Adrenal gland (tissue), 12 donors: Measurements from ENCODE around the gene SMAD4. TPM values are rescaled to one million over a fixed set of nuclear protein-coding genes. Genes with fewer than 3 reads are reported as not detected.

Source experiments
- DNase-seq, 7 donors: peaks; one replicate each; pipeline ENCODE4 v3.0.0-alpha.2; 2019 to 2020
- H3K27ac ChIP-seq, 5 donors: fragments of 200-600 bp; sonication (generic) in 4 of 5; 1 replicate in 3 of 5; 2 replicates in 2 of 5; pipeline versions ENCODE4 v1.5.1 to v1.8.0; 2016 to 2020; ENCODE audit warnings: mild to moderate bottlenecking in 1 of 5
- H3K27me3 ChIP-seq: fragments of 200-600 bp; 2 replicates; pipeline ENCODE4 v1.8.0; 2021
- H3K36me3 ChIP-seq, 2 donors: fragments of 200-600 bp; replicated peaks in 1 of 2; 1 replicate in 1 of 2; 2 replicates in 1 of 2; pipeline versions ENCODE4 v1.5.1 to v1.8.0; 2018 to 2022
- H3K4me1 ChIP-seq, 2 donors: fragments of 200-600 bp; replicated peaks in 1 of 2; 1 replicate in 1 of 2; 2 replicates in 1 of 2; pipeline versions ENCODE4 v1.5.1 to v1.8.0; 2018 to 2021
- H3K4me3 ChIP-seq, 4 donors: fragments of 200-600 bp; sonication (generic) in 3 of 4; one replicate each; pipeline ENCODE4 v1.5.1; 2016 to 2018
- H3K9me3 ChIP-seq, 3 donors: fragments of 200-600 bp; sonication (generic) in 1 of 3; replicated peaks in 1 of 3; 1 replicate in 2 of 3; 2 replicates in 1 of 3; pipeline versions ENCODE4 v1.5.1 to v1.8.0; 2016 to 2021
- POLR2A ChIP-seq, 2 donors: fragments of 450-650 bp; IDR thresholded peaks; one replicate each; pipeline ENCODE4 v1.6.1; 2017; ENCODE audit warnings: antibody characterized with exemption in 2 of 2, mild to moderate bottlenecking in 2 of 2, moderate library complexity in 1 of 2
- WGBS, 4 donors: extraction: QIAGEN DNeasy Blood & Tissue Kit in 2 of 4; methylation state at CpG; one replicate each; pipeline versions ENCODE4 v1.1.5 to v1.1.7; 2013 to 2017; 5-methylcytosine and 5-hydroxymethylcytosine counted together
- intact Hi-C, 2 donors: fragments of 100-400 bp; cut with DNase I; formaldehyde crosslinking; loops; one replicate each; pipeline versions ENCODE4 v1.14.1 to v1.15.0; 2022 to 2023
- polyA plus RNA-seq, 3 donors: library from polyadenylated mRNA; stranded (reverse); fragments of 200-250 nt in 2 of 3; fragments of 350-450 nt in 1 of 3; fragmentation: Illumina TruSeq in 1 of 3; extraction: RNeasy Lipid Tissue Mini Kit (QIAGEN cat#74804) in 1 of 3; gene quantifications; one replicate each; pipeline ENCODE4 v1.2.3, GENCODE V29; 2013 to 2014
- total RNA-seq, 9 donors: library from RNA; depleted of rRNA in 4 of 9; stranded (reverse); fragments of >200 nt in 4 of 9; fragments of 120-200 nt in 1 of 9; fragmentation: NEBNext Ultra II Directional in 1 of 9; extraction: Animal tissue kit (Norgen Biotek cat#: 25700) in 1 of 9; gene quantifications; one replicate each; pipeline versions ENCODE4 v1.1.0 to v1.2.4, GENCODE V29; 2013 to 2023
- TF ChIP-seq, protein P1 (sequence below), 6 experiments: fragments of 450-650 bp in 4 of 6; fragments of 200-600 bp in 2 of 6; sonication (generic) in 1 of 6; IDR thresholded peaks; 1 replicate in 5 of 6; 2 replicates in 1 of 6; pipeline versions ENCODE4 v1.5.1 to v1.8.0; 2016 to 2021; ENCODE audit warnings: antibody characterized with exemption in 6 of 6, mild to moderate bottlenecking in 2 of 6, moderate library complexity in 1 of 6
- donor health status: healthy with polysubstance abuse.
- donor health status: Bipolar disorder and iron deficiency.
- donor health status: DM: yes; HTN: yes; CAD: no.
- donor health status: DM: no; HTN: no; CAD: no.
- donor health status: DM: no; HTN: no; CAD: no.
- donor health status: DM: yes; HTN: yes; CAD: no.

The SMAD4 gene
- total and polyA plus RNA-seq, 12 donors = 9.0 to 151 (median 90.1) TPM

DNA sequence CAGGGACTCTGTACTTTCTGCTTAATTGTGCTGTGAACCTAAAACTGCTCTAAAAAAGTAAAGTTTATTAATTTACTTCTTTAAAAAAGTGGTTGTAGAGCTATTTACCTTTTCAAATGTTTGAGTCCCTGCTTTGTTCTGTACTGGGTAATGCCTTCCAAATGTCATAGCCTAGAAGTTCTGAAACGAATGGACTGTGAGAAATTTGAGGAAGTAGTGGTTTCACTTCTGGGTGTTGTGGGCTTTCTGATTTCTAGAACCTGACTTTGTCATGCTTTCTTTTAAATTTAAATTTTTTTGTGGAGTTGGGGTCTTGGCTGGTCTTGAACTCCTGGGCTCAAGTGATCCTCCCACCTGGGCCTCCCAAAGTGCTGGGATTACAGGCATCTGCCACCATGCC, 44.6 kb downstream of the SMAD4 start:
- no peak for DNase-seq
- 63 to 74% (median 72%) methylated on average over 1 of the region's 1 CpG for WGBS, 4 donors
- H3K27ac ChIP-seq = no peak overlapping the region
- H3K4me3 ChIP-seq = no peak overlapping the region
- TF ChIP-seq, protein P1, sequence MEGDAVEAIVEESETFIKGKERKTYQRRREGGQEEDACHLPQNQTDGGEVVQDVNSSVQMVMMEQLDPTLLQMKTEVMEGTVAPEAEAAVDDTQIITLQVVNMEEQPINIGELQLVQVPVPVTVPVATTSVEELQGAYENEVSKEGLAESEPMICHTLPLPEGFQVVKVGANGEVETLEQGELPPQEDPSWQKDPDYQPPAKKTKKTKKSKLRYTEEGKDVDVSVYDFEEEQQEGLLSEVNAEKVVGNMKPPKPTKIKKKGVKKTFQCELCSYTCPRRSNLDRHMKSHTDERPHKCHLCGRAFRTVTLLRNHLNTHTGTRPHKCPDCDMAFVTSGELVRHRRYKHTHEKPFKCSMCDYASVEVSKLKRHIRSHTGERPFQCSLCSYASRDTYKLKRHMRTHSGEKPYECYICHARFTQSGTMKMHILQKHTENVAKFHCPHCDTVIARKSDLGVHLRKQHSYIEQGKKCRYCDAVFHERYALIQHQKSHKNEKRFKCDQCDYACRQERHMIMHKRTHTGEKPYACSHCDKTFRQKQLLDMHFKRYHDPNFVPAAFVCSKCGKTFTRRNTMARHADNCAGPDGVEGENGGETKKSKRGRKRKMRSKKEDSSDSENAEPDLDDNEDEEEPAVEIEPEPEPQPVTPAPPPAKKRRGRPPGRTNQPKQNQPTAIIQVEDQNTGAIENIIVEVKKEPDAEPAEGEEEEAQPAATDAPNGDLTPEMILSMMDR (IDR thresholded peaks at IDR 0.05) = no peak
- TF ChIP-seq POLR2A (IDR thresholded peaks at IDR 0.05) = no peak
- peaks cover 0 to 8% of the 10 kb centered on the region in 2 donors for H3K4me1 ChIP-seq
- no peaks in the 10 kb centered on the region for H3K9me3 ChIP-seq
- no peaks in the 10 kb centered on the region for H3K27me3 ChIP-seq
- intact Hi-C loops = no loop called here
- peaks cover 0 to 34% of the 10 kb centered on the region in 2 donors for H3K36me3 ChIP-seq

DNA sequence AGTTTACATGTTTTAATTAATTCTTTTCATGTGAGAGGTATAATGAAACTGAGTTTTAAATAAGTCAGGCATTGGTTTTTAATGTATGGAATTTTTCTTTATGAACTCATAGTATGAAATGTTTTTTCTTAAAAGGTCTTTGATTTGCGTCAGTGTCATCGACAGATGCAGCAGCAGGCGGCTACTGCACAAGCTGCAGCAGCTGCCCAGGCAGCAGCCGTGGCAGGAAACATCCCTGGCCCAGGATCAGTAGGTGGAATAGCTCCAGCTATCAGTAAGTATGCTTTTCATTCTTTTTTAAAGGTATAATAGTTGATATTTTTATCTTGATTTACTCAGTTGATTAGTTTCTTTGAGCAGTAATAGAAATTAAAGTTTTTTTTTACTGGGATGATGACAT, 46.5 kb downstream of the SMAD4 start:
- peaks cover 0 to 36% of the 10 kb centered on the region in 2 donors for H3K36me3 ChIP-seq

DNA sequence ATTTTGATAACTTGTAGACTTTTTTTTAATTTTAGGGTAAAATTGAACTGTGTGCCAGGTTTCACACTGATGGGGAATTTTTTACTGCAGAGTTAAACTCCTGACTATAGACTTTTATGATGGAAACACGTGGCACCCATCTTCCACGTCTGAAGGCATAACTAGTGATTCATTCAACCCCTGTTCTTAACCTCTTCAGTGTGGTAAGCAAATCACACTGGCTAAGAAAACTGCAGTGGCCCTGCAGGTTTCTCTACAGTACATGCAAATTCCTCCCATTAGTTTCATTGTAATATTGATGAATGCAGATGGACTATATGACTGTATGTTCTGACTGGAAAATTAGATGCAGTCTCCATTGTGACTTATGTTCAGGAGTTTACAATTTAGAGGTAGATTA, 47.2 kb downstream of the SMAD4 start:
- intact Hi-C loops = no loop called here
- no peaks in the 10 kb centered on the region for H3K27me3 ChIP-seq
- no peak overlapping the region for H3K4me3 ChIP-seq
- no peak for DNase-seq
- peaks cover 0 to 36% of the 10 kb centered on the region in 2 donors for H3K36me3 ChIP-seq
- no peak overlapping the region for H3K27ac ChIP-seq
- H3K9me3 ChIP-seq = no peaks in the 10 kb centered on the region
- H3K4me1 ChIP-seq = peaks cover 0 to 8% of the 10 kb centered on the region in 2 donors
- WGBS, 4 donors = 47 to 57% (median 54%) methylated on average over 2 of the region's 2 CpGs
- no peak for TF ChIP-seq POLR2A (IDR thresholded peaks at IDR 0.05)
- TF ChIP-seq, protein P1 (IDR thresholded peaks at IDR 0.05) = no peak

More for the DNA sequence above, 46.5 kb downstream of the SMAD4 start:
- peaks cover 0 to 8% of the 10 kb centered on the region in 2 donors for H3K4me1 ChIP-seq
- TF ChIP-seq, protein P1 (IDR thresholded peaks at IDR 0.05) = no peak
- no peak for TF ChIP-seq POLR2A (IDR thresholded peaks at IDR 0.05)
- H3K4me3 ChIP-seq = no peak overlapping the region
- H3K27me3 ChIP-seq = no peaks in the 10 kb centered on the region
- intact Hi-C loops = no loop called here
- no peak overlapping the region for H3K27ac ChIP-seq
- 83 to 92% (median 86%) methylated on average over 4 of the region's 4 CpGs for WGBS, 4 donors
- no peak for DNase-seq
- H3K9me3 ChIP-seq = no peaks in the 10 kb centered on the region

DNA sequence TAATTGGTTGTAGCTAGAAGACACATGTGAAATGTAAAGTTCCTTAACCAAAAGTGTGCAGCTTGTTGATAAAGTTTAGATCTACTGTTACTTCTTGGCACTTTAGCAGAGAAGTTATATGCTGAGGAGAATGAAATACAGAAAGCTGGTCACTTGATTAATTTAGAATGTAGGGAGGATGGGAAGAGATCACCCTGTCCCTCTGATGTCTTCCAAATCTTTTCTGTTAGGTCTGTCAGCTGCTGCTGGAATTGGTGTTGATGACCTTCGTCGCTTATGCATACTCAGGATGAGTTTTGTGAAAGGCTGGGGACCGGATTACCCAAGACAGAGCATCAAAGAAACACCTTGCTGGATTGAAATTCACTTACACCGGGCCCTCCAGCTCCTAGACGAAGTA, 48.0 kb downstream of the SMAD4 start:
- no peak for DNase-seq
- Histone ChIP-seq H3K36me3 (peaks cover 0 to 36% of the 10 kb centered on the region in 2 donors), H3K9me3 (no peaks in the 10 kb centered on the region), H3K4me1 (peaks cover 0 to 8% of the 10 kb centered on the region in 2 donors), H3K27me3 (no peaks in the 10 kb centered on the region), H3K4me3 (no peak overlapping the region), H3K27ac (no peak overlapping the region)
- intact Hi-C loops = no loop called here
- no peak for TF ChIP-seq POLR2A (IDR thresholded peaks at IDR 0.05)
- TF ChIP-seq, protein P1 (IDR thresholded peaks at IDR 0.05) = no peak
- WGBS, 4 donors = 93 to 97% (median 96%) methylated on average over 3 to 5 of the region's 5 CpGs
